GM12891 (cell line): ENCODE results near the gene SLC22A5.

Experiments used
- POLR2A ChIP-seq: IDR thresholded peaks from 2 replicates; pipeline ENCODE4 v1.6.1; 2011; ENCODE audit warnings: low read depth, low read length, control low read depth
- POLR2AphosphoS5 ChIP-seq: IDR thresholded peaks from 2 replicates; pipeline ENCODE4 v1.6.1; 2011; ENCODE audit warnings: low read depth, low read length, control low read depth
- TAF1 ChIP-seq: IDR thresholded peaks from 2 replicates; pipeline ENCODE4 v1.6.1; 2011; ENCODE audit warnings: low read depth, low read length, control low read depth

DNA sequence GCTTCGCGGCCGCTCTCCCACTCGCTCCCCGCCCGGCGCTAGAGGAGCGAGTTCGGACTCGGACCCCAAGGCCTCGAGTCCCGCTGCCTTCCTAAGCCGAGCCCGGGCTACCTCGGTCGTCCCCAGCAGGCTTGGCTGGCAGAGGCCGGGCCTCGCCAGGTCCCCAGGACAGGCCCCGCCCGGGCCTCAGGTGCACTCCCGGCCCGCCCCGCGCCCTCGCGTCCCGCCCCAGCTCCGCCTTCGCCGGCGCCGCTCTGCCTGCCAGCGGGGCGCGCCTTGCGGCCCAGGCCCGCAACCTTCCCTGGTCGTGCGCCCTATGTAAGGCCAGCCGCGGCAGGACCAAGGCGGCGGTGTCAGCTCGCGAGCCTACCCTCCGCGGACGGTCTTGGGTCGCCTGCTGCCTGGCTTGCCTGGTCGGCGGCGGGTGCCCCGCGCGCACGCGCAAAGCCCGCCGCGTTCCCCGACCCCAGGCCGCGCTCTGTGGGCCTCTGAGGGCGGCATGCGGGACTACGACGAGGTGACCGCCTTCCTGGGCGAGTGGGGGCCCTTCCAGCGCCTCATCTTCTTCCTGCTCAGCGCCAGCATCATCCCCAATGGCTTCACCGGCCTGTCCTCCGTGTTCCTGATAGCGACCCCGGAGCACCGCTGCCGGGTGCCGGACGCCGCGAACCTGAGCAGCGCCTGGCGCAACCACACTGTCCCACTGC lies at the start of gene SLC22A5:
- no peak for TF ChIP-seq POLR2A
- TF ChIP-seq TAF1 = no peak
- TF ChIP-seq POLR2AphosphoS5 = no peak
